ENCODE results near the gene THAP5. TPM values are rescaled to one million over a fixed set of nuclear protein-coding genes. Genes with fewer than 3 reads are reported as not detected.

Gene THAP5
- polyA plus RNA-seq, 1 donor (not counting 4 experiments of a cell fraction or from before 2014, with no cell fraction given), result 9.2 TPM

DNA sequence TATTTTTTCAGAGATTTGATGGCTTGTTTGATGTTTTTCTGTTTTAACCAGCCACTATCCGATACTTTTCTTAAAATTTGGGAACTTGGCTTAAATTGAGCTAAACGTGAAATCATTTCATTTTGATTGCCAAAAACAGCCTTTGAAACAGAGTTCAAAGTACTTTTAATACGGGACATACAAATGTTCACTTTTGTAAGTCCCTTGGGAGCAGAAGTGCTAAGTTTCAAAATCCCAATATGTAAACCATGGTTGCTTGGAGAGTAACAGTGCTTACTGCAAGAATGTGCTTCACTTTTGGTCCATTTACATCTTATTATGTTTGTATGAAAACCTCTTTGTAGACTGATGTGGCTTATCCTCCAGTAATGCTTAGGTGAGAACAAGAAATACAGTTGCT, 54.5 kb downstream of the THAP5 start:
- FAIRE-seq (no peak), DNase-seq (ENCODE audit: low read depth, low spot score) (no peak)
- dilution Hi-C loops (cut with MboI; ENCODE audit: extremely low pct_ligation_motif_present, low sequenced_read_pairs), result no loop called here
- peaks cover 3 to 6% of the 10 kb centered on the region in 2 experiments for H3K36me3 ChIP-seq (ENCODE audit: control insufficient read depth in 2 of 2, extremely low read depth in 1 of 2, insufficient read depth in 2 of 2, low read length in 2 of 2)
- H3K27ac ChIP-seq (ENCODE audit: control insufficient read depth, insufficient read depth, low read length), result no peak overlapping the region
- no peaks in the 10 kb centered on the region for H3K4me1 ChIP-seq (ENCODE audit: control insufficient read depth, extremely low read depth, insufficient read depth, low read length)
- H3K27me3 ChIP-seq (ENCODE audit: control insufficient read depth, extremely low read depth, insufficient read depth, low read length), result no peaks in the 10 kb centered on the region
- H3K9me1 ChIP-seq (ENCODE audit: control insufficient read depth, extremely low read depth, insufficient read depth, low read length), result no peaks in the 10 kb centered on the region
- peaks cover 4% of the 10 kb centered on the region for H3K79me2 ChIP-seq (ENCODE audit: control insufficient read depth, insufficient read depth, low read length)
- H2AFZ ChIP-seq (ENCODE audit: control insufficient read depth, low read length), result no peak overlapping the region
- H4K20me1 ChIP-seq (ENCODE audit: control insufficient read depth, extremely low read depth, insufficient read depth, low read length), result no peaks in the 10 kb centered on the region
- H3K4me3 ChIP-seq (ENCODE audit: control insufficient read depth in 2 of 3, extremely low read depth in 1 of 3, insufficient read depth in 2 of 3, low read depth in 1 of 3, low read length in 3 of 3), result no peak overlapping the region
- H3K9me3 ChIP-seq (ENCODE audit: control insufficient read depth, low read depth, low read length), result no peaks in the 10 kb centered on the region
- H3K9ac ChIP-seq (ENCODE audit: control insufficient read depth, extremely low read depth, insufficient read depth, low read length), result no peak overlapping the region
- TF ChIP-seq EZH2 (IDR thresholded peaks at IDR 0.05; ENCODE audit: low read length), result no peak
- TF ChIP-seq, protein P1, sequence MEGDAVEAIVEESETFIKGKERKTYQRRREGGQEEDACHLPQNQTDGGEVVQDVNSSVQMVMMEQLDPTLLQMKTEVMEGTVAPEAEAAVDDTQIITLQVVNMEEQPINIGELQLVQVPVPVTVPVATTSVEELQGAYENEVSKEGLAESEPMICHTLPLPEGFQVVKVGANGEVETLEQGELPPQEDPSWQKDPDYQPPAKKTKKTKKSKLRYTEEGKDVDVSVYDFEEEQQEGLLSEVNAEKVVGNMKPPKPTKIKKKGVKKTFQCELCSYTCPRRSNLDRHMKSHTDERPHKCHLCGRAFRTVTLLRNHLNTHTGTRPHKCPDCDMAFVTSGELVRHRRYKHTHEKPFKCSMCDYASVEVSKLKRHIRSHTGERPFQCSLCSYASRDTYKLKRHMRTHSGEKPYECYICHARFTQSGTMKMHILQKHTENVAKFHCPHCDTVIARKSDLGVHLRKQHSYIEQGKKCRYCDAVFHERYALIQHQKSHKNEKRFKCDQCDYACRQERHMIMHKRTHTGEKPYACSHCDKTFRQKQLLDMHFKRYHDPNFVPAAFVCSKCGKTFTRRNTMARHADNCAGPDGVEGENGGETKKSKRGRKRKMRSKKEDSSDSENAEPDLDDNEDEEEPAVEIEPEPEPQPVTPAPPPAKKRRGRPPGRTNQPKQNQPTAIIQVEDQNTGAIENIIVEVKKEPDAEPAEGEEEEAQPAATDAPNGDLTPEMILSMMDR (optimal IDR thresholded peaks at IDR 0.05 in 1 of 3, IDR thresholded peaks at IDR 0.05 in 1 of 3, conservative IDR thresholded peaks at IDR 0.05 in 1 of 3; ENCODE audit: extremely low read depth in 1 of 3, insufficient read depth in 2 of 3, low read length in 3 of 3), result no peak
- H3K4me2 ChIP-seq (ENCODE audit: control insufficient read depth, extremely low read depth, insufficient read depth, low read depth, low read length), result no peak overlapping the region

Other genes starting within 250 kb of the THAP5 start
- 4.0 to 5.2 TPM (median 4.3 TPM) in 3 replicates for gene NRCAM, start 113.3 kb downstream of the THAP5 start, polyA plus RNA-seq
- 10.8 to 23.1 TPM (median 16.3 TPM) in 3 replicates for gene PNPLA8, start 43.6 kb downstream of the THAP5 start, polyA plus RNA-seq
- 6.5 to 13.4 TPM (median 8.0 TPM) in 3 replicates for gene DNAJB9, start 168 bp upstream of the THAP5 start, polyA plus RNA-seq